HG03442 (cell line): ENCODE measurements around the gene EIF1AX.
"Not testable (repeated sequence)": the region's sequence is repeated elsewhere in the genome, so short reads cannot be mapped to it uniquely, and the experiment has no call there.

Experiments
- ATAC-seq: cut with Tn5 transposase; IDR thresholded peaks from one replicate; pipeline ENCODE4 v1.9.1; 2021; ENCODE audit warnings: mild to moderate bottlenecking, moderate library complexity; ENCODE audit not compliant: unreplicated experiment

The EIF1AX gene

DNA sequence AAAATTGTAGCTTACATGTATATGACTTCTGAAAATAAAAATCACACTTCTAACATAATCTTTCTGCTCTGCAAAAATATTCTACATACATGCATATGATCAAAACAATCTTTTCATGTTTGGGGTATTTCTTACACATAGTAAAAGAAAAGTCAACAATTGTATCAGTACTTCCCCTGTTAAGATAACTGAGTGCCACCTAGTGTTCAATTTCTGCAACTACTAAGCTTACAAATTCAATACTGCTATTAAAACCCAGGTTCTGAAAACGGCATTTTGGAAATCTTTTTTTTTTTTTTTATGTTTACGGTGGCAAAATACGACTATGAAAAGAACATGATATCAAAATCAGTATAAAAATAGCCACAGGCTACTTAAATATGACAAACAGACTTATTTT is 14.2 kb downstream of the EIF1AX start:
- ATAC-seq: not testable (repeated sequence)

DNA sequence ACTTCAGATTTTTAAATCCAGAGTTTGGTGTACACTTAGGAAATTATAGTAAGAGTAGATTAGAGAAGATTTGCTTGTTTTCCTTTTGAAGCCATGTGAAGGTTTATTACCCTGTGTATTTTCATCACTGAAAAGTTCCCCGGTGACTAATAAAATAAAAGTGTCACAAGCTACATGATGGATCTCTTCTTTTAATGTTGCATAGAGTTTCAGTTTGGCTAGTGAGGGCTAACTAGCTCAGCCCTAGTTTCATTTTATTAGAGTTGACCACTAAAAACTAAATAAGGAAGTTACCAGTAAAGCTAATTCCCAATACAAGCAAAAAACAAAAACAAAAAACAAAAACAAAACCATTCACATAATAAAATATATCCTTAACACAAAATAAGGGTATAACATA is 14.8 kb downstream of the EIF1AX start:
- ATAC-seq: not testable (repeated sequence)

GRCh38 chrX:20124964-20125363 is 16.7 kb downstream of the EIF1AX start:
- ATAC-seq: no peak

- ATAC-seq: no peak
Observed at GRCh38 chrX:20118065-20118824, 23.4 kb downstream of the EIF1AX start.

GRCh38 chrX:20116577-20117240 is 24.9 kb downstream of the EIF1AX start, which contains the start of gene MAP7D2:
MAP7D2 (minus strand) TSS chrX:20116907; CDS start chrX:20116879, 28 bp downstream.
- ATAC-seq: no peak

DNA sequence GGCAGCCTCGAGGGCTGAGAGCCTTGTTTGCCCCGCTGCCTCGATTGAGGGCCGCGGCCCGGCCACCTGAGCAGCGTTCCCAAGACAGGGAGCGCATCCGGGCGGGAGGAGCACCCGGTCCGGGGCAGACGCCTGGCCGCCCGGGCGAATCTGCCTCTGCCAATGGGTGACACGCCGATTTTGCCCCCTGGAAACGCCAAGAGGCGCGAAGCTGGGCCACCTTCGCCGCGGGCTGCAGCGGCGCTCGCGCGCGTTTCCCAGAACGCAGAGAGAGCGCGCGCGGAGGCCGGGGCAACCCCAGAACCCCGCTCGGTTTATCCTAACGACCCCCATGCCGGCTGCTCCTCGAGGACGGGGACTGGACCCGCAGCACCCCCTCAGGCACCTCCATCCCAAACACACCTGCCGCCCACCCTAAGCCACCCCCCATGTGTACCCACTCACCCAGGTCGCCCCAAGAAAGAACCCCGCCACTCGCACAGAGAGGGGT is 25.5 kb downstream of the EIF1AX start:
- no peak for ATAC-seq

DNA sequence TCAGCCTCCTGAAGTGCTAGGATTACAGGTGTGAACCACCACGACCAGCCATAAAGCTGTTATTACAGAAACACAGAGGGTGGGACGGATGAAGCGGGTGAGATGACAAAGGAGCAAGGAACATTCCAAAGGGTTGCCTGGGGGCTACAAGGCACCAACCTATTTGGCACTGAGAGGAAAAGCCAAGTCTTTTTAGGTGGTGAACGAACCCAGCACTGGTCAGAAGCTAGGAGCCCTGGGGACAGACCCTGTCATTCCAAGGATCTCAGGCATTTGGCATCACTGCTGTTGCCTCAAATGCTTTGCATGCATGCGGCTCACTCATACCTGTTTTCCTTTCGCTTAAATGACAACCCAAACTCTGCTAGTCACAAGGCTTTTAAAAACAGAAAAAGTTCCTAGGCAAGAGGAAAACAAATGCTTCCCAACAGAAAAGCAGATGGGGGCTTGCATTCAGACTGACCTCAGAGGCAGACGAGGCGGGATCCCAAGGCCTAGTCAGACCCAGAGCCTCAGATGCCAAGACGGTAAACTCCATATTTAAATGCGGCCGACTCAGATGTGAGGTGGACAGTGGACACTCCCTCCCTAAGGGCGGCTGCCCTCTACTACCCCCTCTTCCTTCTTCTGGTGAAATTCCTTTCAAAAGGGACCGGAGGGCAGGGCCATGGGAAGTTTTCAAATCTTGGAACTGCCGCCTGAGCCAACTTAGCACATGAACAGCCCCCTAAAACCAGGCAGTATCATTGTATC is 29.4 kb downstream of the EIF1AX start:
- no peak for ATAC-seq

GRCh38 chrX:20111271-20111670 is 30.4 kb downstream of the EIF1AX start:
- ATAC-seq: no peak

GRCh38 chrX:20101934-20102581 is 39.6 kb downstream of the EIF1AX start:
- no peak for ATAC-seq

DNA sequence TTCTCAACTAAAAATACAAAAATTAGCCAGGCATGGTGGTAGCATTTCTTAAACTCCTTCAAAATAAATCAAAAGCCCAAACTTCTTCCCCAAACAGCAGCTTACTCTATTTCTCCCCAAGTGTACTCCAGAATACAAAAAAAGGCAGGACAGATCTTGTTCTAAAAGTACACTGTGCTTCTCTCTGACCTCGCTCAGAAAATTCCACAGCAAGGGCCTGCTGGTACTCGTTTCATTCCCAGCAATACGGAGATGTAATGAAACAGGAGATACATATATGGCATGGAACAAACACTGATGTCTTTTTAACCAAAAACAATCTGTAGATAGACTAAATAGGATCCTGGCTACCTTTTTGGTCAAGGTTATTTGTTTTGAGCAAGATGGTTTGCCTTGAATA is 50.1 kb downstream of the EIF1AX start:
- no peak for ATAC-seq

GRCh38 chrX:20089845-20090244 is 51.8 kb downstream of the EIF1AX start:
- ATAC-seq: no peak

GRCh38 chrX:20080277-20080676 is 61.4 kb downstream of the EIF1AX start:
- no peak for ATAC-seq
